WTC11 (cell line): ENCODE results near the gene PCSK5. TPM values are rescaled to one million over a fixed set of nuclear protein-coding genes. Genes with fewer than 3 reads are reported as not detected.

Experiments
- ATAC-seq: fragments of 200-7000 bp; cut with Tn5 transposase; 2 replicates; pipeline ENCODE4 v1.10.0; 2021; ENCODE audit warnings: mild to moderate bottlenecking, moderate library complexity
- CTCF ChIA-PET: fragments of 300-600 bp; sonication (Branson Sonifier 250); formaldehyde crosslinking; loops from one replicate; lab custom pipeline; 2021; ENCODE audit warnings: antibody characterized with exemption; lab: Charles Lee
- POLR2A ChIA-PET: fragments of 350-600 bp; sonication (Branson Sonifier 250); formaldehyde crosslinking; loops from one replicate; lab custom pipeline; 2021; ENCODE audit warnings: antibody characterized with exemption; lab: Charles Lee
- DNase-seq: peaks from one replicate; pipeline ENCODE4 v3.0.0; 2021; ENCODE audit warnings: low spot score
- H3K27ac Mint-ChIP-seq: 2 replicates; pipeline ENCODE4 v1.8.0; 2021; ENCODE audit warnings: mixed read lengths
- H3K27me3 Mint-ChIP-seq: 2 replicates; pipeline ENCODE4 v1.8.0; 2021; ENCODE audit warnings: low read depth, mild to moderate bottlenecking, moderate library complexity, mixed read lengths
- H3K36me3 Mint-ChIP-seq: 2 replicates; pipeline ENCODE4 v1.8.0; 2021; ENCODE audit warnings: mixed read lengths
- H3K4me1 Mint-ChIP-seq: 2 replicates; pipeline ENCODE4 v1.8.0; 2022; ENCODE audit warnings: mixed read lengths
- H3K4me3 Mint-ChIP-seq: 2 replicates; pipeline ENCODE4 v1.8.0; 2021; ENCODE audit warnings: mild to moderate bottlenecking, moderate library complexity, mixed read lengths
- H3K9me3 Mint-ChIP-seq: 2 replicates; pipeline ENCODE4 v1.8.0; 2021; ENCODE audit warnings: mixed read lengths
- CBFB ChIP-seq: sonication (generic); formaldehyde crosslinking; IDR thresholded peaks from 2 replicates; pipeline ENCODE4 v1.8.1; 2022; ENCODE audit warnings: mild to moderate bottlenecking, low read depth, missing genetic modification reagents
- ELF4 ChIP-seq: sonication (generic); formaldehyde crosslinking; IDR thresholded peaks from 2 replicates; pipeline ENCODE4 v1.8.1; 2022; ENCODE audit warnings: low read depth, mild to moderate bottlenecking, moderate library complexity, missing genetic modification reagents
- EMX1 ChIP-seq: fragments of 250-450 bp; sonication (Bioruptor Pico); IDR thresholded peaks from 2 replicates; pipeline ENCODE4 v1.8.0; 2021; ENCODE audit warnings: mild to moderate bottlenecking
- GRHL2 ChIP-seq: fragments of 250-450 bp; sonication (Bioruptor Pico); IDR thresholded peaks from 2 replicates; pipeline ENCODE4 v1.8.0; 2022; ENCODE audit warnings: mild to moderate bottlenecking, moderate library complexity; ENCODE audit not compliant: insufficient replicate concordance, severe bottlenecking
- GTF2I ChIP-seq: fragments of 250-450 bp; sonication (Bioruptor Pico); conservative IDR thresholded peaks from 2 replicates; pipeline ENCODE4 v1.4.0; 2021; ENCODE audit warnings: mild to moderate bottlenecking
- MXD4 ChIP-seq: fragments of 250-450 bp; sonication (Bioruptor Pico); IDR thresholded peaks from 2 replicates; pipeline ENCODE4 v1.8.0; 2021; ENCODE audit warnings: mild to moderate bottlenecking, moderate library complexity, borderline replicate concordance
- PRDM15 ChIP-seq: sonication (generic); formaldehyde crosslinking; IDR thresholded peaks from 2 replicates; pipeline ENCODE4 v1.8.0; 2022; ENCODE audit warnings: missing genetic modification reagents
- STAT6 ChIP-seq: sonication (generic); formaldehyde crosslinking; conservative IDR thresholded peaks from 2 replicates; pipeline ENCODE4 v1.8.1; 2023; ENCODE audit warnings: mild to moderate bottlenecking, low read depth, missing genetic modification reagents, moderate library complexity
- ZBTB43 ChIP-seq: sonication (generic); formaldehyde crosslinking; IDR thresholded peaks from 2 replicates; pipeline ENCODE4 v1.8.1; 2023; ENCODE audit warnings: mild to moderate bottlenecking, missing genetic modification reagents
- ZNF219 ChIP-seq: sonication (generic); formaldehyde crosslinking; IDR thresholded peaks from 2 replicates; pipeline ENCODE4 v1.8.0; 2023; ENCODE audit warnings: missing genetic modification reagents, mild to moderate bottlenecking, borderline replicate concordance
- ZNF512 ChIP-seq: sonication (generic); formaldehyde crosslinking; IDR thresholded peaks from 2 replicates; pipeline ENCODE4 v1.8.1; 2022; ENCODE audit warnings: missing genetic modification reagents, borderline replicate concordance
- ZNF532 ChIP-seq: fragments of 250-450 bp; sonication (Bioruptor Pico); IDR thresholded peaks from 2 replicates; pipeline ENCODE4 v1.9.0; 2021; ENCODE audit warnings: mild to moderate bottlenecking, borderline replicate concordance
- ZNF671 ChIP-seq: fragments of 250-450 bp; sonication (Bioruptor Pico); IDR thresholded peaks from 2 replicates; pipeline ENCODE4 v1.8.0; 2021; ENCODE audit warnings: mild to moderate bottlenecking
- total RNA-seq: library from RNA; stranded (reverse); gene quantifications from 3 replicates; pipeline ENCODE4 v1.2.3, GENCODE V29; 2021
- TF ChIP-seq, protein P1 (sequence below): sonication (generic); formaldehyde crosslinking; IDR thresholded peaks from 2 replicates; pipeline ENCODE4 v1.8.1; 2023; ENCODE audit warnings: mild to moderate bottlenecking, missing genetic modification reagents, moderate library complexity
- TF ChIP-seq, protein P2 (sequence below): fragments of 200-600 bp; IDR thresholded peaks from 2 replicates; pipeline ENCODE4 v1.8.0; 2022; ENCODE audit warnings: antibody characterized with exemption

The PCSK5 gene
- total RNA-seq, 1 experiment from 2014 or later: 30.6 TPM

DNA sequence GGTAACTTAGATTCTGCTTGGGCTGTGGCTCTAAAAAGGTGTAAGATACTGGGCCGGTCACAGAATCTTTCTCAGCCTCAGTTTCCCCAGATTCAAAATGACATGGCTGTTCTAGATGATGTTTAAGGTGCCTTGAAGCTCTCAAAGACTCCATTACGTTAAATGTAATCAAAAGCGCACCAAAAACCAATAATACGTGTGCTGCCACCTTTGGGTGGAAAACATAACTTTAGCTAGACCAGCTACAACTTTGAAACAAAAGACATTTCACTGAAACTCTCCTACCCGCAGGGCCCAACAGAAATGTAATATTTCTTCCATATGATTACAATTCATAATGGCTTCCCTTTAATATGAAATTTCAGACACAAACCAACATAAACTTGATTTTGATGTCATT lies 35.0 kb upstream of the PCSK5 start (continued):
- TF ChIP-seq STAT6 (CRISPR knock-in tag) (no peak), ZNF219 (CRISPR knock-in tag) (no peak), ELF4 (CRISPR knock-in tag) (no peak)

DNA sequence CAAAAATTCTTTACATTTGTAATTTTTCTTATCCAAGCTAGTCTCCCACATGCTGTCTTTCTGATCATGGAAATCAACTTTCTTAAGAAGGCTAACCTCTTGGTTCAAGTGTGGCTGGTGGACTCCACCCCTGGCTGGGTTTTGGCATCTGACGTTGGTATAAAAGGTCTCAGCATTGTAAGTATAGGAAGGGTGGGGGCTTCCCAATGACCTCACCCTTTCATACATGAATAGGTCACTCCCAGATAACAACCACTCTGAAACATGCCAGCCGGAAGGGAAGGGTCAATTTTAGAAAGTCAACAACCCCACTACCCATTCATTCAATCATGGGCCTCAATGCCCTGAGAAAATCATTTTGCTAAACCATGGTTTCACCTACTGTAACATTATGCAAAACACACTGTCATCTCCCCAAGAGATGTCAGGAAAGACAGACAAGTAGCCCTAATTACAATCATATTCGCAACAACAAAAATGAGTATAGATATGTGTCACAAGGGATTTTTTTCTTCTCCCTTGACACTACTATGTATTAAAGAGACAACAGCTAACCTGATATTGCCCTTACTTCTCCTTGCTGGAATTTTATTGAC lies 31.9 kb upstream of the PCSK5 start:
- Mint-ChIP-seq H3K4me1 (peaks cover 14% of the 10 kb centered on the region), H3K36me3 (no peaks in the 10 kb centered on the region; the same call in 1 of the 2 replicates), H3K27me3 (no peaks in the 10 kb centered on the region), H3K4me3 (no peak overlapping the region), H3K27ac (no peak overlapping the region), H3K9me3 (peaks cover 4% of the 10 kb centered on the region)
- ChIA-PET POLR2A (no interaction called here), CTCF (no interaction called here)
- no peak for ATAC-seq
- DNase-seq: no peak
- TF ChIP-seq, protein P1, sequence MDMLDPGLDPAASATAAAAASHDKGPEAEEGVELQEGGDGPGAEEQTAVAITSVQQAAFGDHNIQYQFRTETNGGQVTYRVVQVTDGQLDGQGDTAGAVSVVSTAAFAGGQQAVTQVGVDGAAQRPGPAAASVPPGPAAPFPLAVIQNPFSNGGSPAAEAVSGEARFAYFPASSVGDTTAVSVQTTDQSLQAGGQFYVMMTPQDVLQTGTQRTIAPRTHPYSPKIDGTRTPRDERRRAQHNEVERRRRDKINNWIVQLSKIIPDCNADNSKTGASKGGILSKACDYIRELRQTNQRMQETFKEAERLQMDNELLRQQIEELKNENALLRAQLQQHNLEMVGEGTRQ: no peak
- TF ChIP-seq PRDM15 (CRISPR knock-in tag): no peak
- no peak for TF ChIP-seq ZNF671 (CRISPR knock-in tag)
- no peak for TF ChIP-seq GTF2I (CRISPR knock-in tag)
- no peak for TF ChIP-seq MXD4
- no peak for TF ChIP-seq ZNF532 (CRISPR knock-in tag)
- no peak for TF ChIP-seq GRHL2
- TF ChIP-seq, protein P2, sequence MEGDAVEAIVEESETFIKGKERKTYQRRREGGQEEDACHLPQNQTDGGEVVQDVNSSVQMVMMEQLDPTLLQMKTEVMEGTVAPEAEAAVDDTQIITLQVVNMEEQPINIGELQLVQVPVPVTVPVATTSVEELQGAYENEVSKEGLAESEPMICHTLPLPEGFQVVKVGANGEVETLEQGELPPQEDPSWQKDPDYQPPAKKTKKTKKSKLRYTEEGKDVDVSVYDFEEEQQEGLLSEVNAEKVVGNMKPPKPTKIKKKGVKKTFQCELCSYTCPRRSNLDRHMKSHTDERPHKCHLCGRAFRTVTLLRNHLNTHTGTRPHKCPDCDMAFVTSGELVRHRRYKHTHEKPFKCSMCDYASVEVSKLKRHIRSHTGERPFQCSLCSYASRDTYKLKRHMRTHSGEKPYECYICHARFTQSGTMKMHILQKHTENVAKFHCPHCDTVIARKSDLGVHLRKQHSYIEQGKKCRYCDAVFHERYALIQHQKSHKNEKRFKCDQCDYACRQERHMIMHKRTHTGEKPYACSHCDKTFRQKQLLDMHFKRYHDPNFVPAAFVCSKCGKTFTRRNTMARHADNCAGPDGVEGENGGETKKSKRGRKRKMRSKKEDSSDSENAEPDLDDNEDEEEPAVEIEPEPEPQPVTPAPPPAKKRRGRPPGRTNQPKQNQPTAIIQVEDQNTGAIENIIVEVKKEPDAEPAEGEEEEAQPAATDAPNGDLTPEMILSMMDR: no peak
- no peak for TF ChIP-seq ZNF512
- no peak for TF ChIP-seq CBFB
- no peak for TF ChIP-seq ZBTB43
- no peak for TF ChIP-seq EMX1 (CRISPR knock-in tag)
- TF ChIP-seq STAT6 (CRISPR knock-in tag): no peak
